ENCODE results near the gene DKC1. TPM values are rescaled to one million over a fixed set of nuclear protein-coding genes. Genes with fewer than 3 reads are reported as not detected.
"Not testable (repeated sequence)": the region's sequence is repeated elsewhere in the genome, so short reads cannot be mapped to it uniquely, and the experiment has no call there.

DKC1 gene
- polyA plus RNA-seq, 2 donors, result 22.3 to 43.0 TPM

- Histone ChIP-seq H3K27ac (ENCODE audit: low read depth in 2 of 2, low read length in 1 of 2) (no peak overlapping the region), H3K36me3 (ENCODE audit: control insufficient read depth in 2 of 2, insufficient read depth in 2 of 2, low read length in 1 of 2) (no peaks in the 10 kb centered on the region), H3K9me3 (ENCODE audit: control insufficient read depth in 2 of 2, insufficient read depth in 1 of 2, low read depth in 1 of 2, low read length in 1 of 2) (no peaks in the 10 kb centered on the region), H3K4me3 (ENCODE audit: low read depth in 1 of 2, low read length in 2 of 2) (no peak overlapping the region), H3K27me3 (ENCODE audit: control insufficient read depth in 1 of 2, insufficient read depth in 2 of 2, low read length in 2 of 2) (no peaks in the 10 kb centered on the region), H3K4me1 (ENCODE audit: control insufficient read depth in 2 of 2, insufficient read depth in 2 of 2, low read length in 1 of 2) (no peaks in the 10 kb centered on the region)
- WGBS, 2 donors, result 74 to 82% methylated on average over 2 of the region's 2 CpGs
These were observed 49.9 kb downstream of the DKC1 start for GRCh38 chrX:154812341-154813101.

GRCh38 chrX:154813801-154814200 lies 51.1 kb downstream of the DKC1 start:
- H3K36me3 ChIP-seq (ENCODE audit: control insufficient read depth in 2 of 2, insufficient read depth in 2 of 2, low read length in 1 of 2), result no peaks in the 10 kb centered on the region
- no peak overlapping the region for H3K4me3 ChIP-seq (ENCODE audit: low read depth in 1 of 2, low read length in 2 of 2)
- WGBS, 2 donors, result 14 to 19% methylated on average over 1 of the region's 1 CpG
- no peaks in the 10 kb centered on the region for H3K27me3 ChIP-seq (ENCODE audit: control insufficient read depth in 1 of 2, insufficient read depth in 2 of 2, low read length in 2 of 2)
- H3K27ac ChIP-seq (ENCODE audit: low read depth in 2 of 2, low read length in 1 of 2), result no peak overlapping the region
- no peaks in the 10 kb centered on the region for H3K9me3 ChIP-seq (ENCODE audit: control insufficient read depth in 2 of 2, insufficient read depth in 1 of 2, low read depth in 1 of 2, low read length in 1 of 2)
- no peaks in the 10 kb centered on the region for H3K4me1 ChIP-seq (ENCODE audit: control insufficient read depth in 2 of 2, insufficient read depth in 2 of 2, low read length in 1 of 2)

GRCh38 chrX:154815274-154815818 lies 52.7 kb downstream of the DKC1 start:
- Histone ChIP-seq H3K27me3 (ENCODE audit: control insufficient read depth in 1 of 2, insufficient read depth in 2 of 2, low read length in 2 of 2) (no peaks in the 10 kb centered on the region), H3K36me3 (ENCODE audit: control insufficient read depth in 2 of 2, insufficient read depth in 2 of 2, low read length in 1 of 2) (no peaks in the 10 kb centered on the region), H3K4me3 (ENCODE audit: low read depth in 1 of 2, low read length in 2 of 2) (no peak overlapping the region), H3K27ac (ENCODE audit: low read depth in 2 of 2, low read length in 1 of 2) (no peak overlapping the region), H3K4me1 (ENCODE audit: control insufficient read depth in 2 of 2, insufficient read depth in 2 of 2, low read length in 1 of 2) (peaks cover 0 to 2% of the 10 kb centered on the region in 2 donors), H3K9me3 (ENCODE audit: control insufficient read depth in 2 of 2, insufficient read depth in 1 of 2, low read depth in 1 of 2, low read length in 1 of 2) (no peaks in the 10 kb centered on the region)
- WGBS, 2 donors, result 71 to 81% methylated on average over 5 of the region's 5 CpGs

GRCh38 chrX:154816326-154816898 lies 53.7 kb downstream of the DKC1 start:
- not testable (repeated sequence) for H3K27ac ChIP-seq (ENCODE audit: low read depth in 2 of 2, low read length in 1 of 2); H3K4me3 ChIP-seq (ENCODE audit: low read depth in 1 of 2, low read length in 2 of 2); H3K36me3 ChIP-seq (ENCODE audit: control insufficient read depth in 2 of 2, insufficient read depth in 2 of 2, low read length in 1 of 2); H3K4me1 ChIP-seq (ENCODE audit: control insufficient read depth in 2 of 2, insufficient read depth in 2 of 2, low read length in 1 of 2); H3K9me3 ChIP-seq (ENCODE audit: control insufficient read depth in 2 of 2, insufficient read depth in 1 of 2, low read depth in 1 of 2, low read length in 1 of 2); H3K27me3 ChIP-seq (ENCODE audit: control insufficient read depth in 1 of 2, insufficient read depth in 2 of 2, low read length in 2 of 2)
- WGBS, 2 donors, result 71 to 79% methylated on average over 4 of the region's 4 CpGs

- not testable (repeated sequence) for H3K36me3 ChIP-seq (ENCODE audit: control insufficient read depth in 2 of 2, insufficient read depth in 2 of 2, low read length in 1 of 2); H3K27ac ChIP-seq (ENCODE audit: low read depth in 2 of 2, low read length in 1 of 2); H3K27me3 ChIP-seq (ENCODE audit: control insufficient read depth in 1 of 2, insufficient read depth in 2 of 2, low read length in 2 of 2); H3K4me1 ChIP-seq (ENCODE audit: control insufficient read depth in 2 of 2, insufficient read depth in 2 of 2, low read length in 1 of 2); H3K4me3 ChIP-seq (ENCODE audit: low read depth in 1 of 2, low read length in 2 of 2); H3K9me3 ChIP-seq (ENCODE audit: control insufficient read depth in 2 of 2, insufficient read depth in 1 of 2, low read depth in 1 of 2, low read length in 1 of 2)
- 94 to 95% methylated on average over 19 of the region's 19 CpGs for WGBS, 2 donors
These were observed 54.5 kb downstream of the DKC1 start for GRCh38 chrX:154817048-154817618.

GRCh38 chrX:154818916-154819770 lies 56.5 kb downstream of the DKC1 start:
- no peaks in the 10 kb centered on the region for H3K27me3 ChIP-seq (ENCODE audit: control insufficient read depth in 1 of 2, insufficient read depth in 2 of 2, low read length in 2 of 2)
- no peaks in the 10 kb centered on the region for H3K9me3 ChIP-seq (ENCODE audit: control insufficient read depth in 2 of 2, insufficient read depth in 1 of 2, low read depth in 1 of 2, low read length in 1 of 2)
- H3K4me1 ChIP-seq (ENCODE audit: control insufficient read depth in 2 of 2, insufficient read depth in 2 of 2, low read length in 1 of 2), result peaks cover 0 to 2% of the 10 kb centered on the region in 2 donors
- no peak overlapping the region for H3K4me3 ChIP-seq (ENCODE audit: low read depth in 1 of 2, low read length in 2 of 2)
- no peaks in the 10 kb centered on the region for H3K36me3 ChIP-seq (ENCODE audit: control insufficient read depth in 2 of 2, insufficient read depth in 2 of 2, low read length in 1 of 2)
- WGBS, 2 donors, result 70 to 78% methylated on average over 11 of the region's 11 CpGs
- H3K27ac ChIP-seq (ENCODE audit: low read depth in 2 of 2, low read length in 1 of 2), result no peak overlapping the region

- no peaks in the 10 kb centered on the region for H3K9me3 ChIP-seq (ENCODE audit: control insufficient read depth in 2 of 2, insufficient read depth in 1 of 2, low read depth in 1 of 2, low read length in 1 of 2)
- peaks cover 0 to 2% of the 10 kb centered on the region in 2 donors for H3K4me1 ChIP-seq (ENCODE audit: control insufficient read depth in 2 of 2, insufficient read depth in 2 of 2, low read length in 1 of 2)
- no peak overlapping the region for H3K27ac ChIP-seq (ENCODE audit: low read depth in 2 of 2, low read length in 1 of 2)
- no peak overlapping the region for H3K4me3 ChIP-seq (ENCODE audit: low read depth in 1 of 2, low read length in 2 of 2)
- H3K36me3 ChIP-seq (ENCODE audit: control insufficient read depth in 2 of 2, insufficient read depth in 2 of 2, low read length in 1 of 2), result no peaks in the 10 kb centered on the region
- H3K27me3 ChIP-seq (ENCODE audit: control insufficient read depth in 1 of 2, insufficient read depth in 2 of 2, low read length in 2 of 2), result no peaks in the 10 kb centered on the region
- WGBS, 2 donors, result 76 to 84% methylated on average over 7 of the region's 7 CpGs
These were observed 57.2 kb downstream of the DKC1 start for GRCh38 chrX:154819771-154820341.

GRCh38 chrX:154821523-154821922 lies 58.9 kb downstream of the DKC1 start:
- no peaks in the 10 kb centered on the region for H3K9me3 ChIP-seq (ENCODE audit: control insufficient read depth in 2 of 2, insufficient read depth in 1 of 2, low read depth in 1 of 2, low read length in 1 of 2)
- H3K36me3 ChIP-seq (ENCODE audit: control insufficient read depth in 2 of 2, insufficient read depth in 2 of 2, low read length in 1 of 2), result no peaks in the 10 kb centered on the region
- no peak overlapping the region for H3K27ac ChIP-seq (ENCODE audit: low read depth in 2 of 2, low read length in 1 of 2)
- no peak overlapping the region for H3K4me3 ChIP-seq (ENCODE audit: low read depth in 1 of 2, low read length in 2 of 2)
- H3K4me1 ChIP-seq (ENCODE audit: control insufficient read depth in 2 of 2, insufficient read depth in 2 of 2, low read length in 1 of 2), result peaks cover 0 to 2% of the 10 kb centered on the region in 2 donors
- H3K27me3 ChIP-seq (ENCODE audit: control insufficient read depth in 1 of 2, insufficient read depth in 2 of 2, low read length in 2 of 2), result no peaks in the 10 kb centered on the region

- 58 to 74% methylated on average over 3 of the region's 3 CpGs for WGBS, 2 donors
- Histone ChIP-seq H3K4me3 (ENCODE audit: low read depth in 1 of 2, low read length in 2 of 2) (no peak overlapping the region), H3K27ac (ENCODE audit: low read depth in 2 of 2, low read length in 1 of 2) (no peak overlapping the region), H3K4me1 (ENCODE audit: control insufficient read depth in 2 of 2, insufficient read depth in 2 of 2, low read length in 1 of 2) (peaks cover 0 to 2% of the 10 kb centered on the region in 2 donors), H3K27me3 (ENCODE audit: control insufficient read depth in 1 of 2, insufficient read depth in 2 of 2, low read length in 2 of 2) (no peaks in the 10 kb centered on the region), H3K9me3 (ENCODE audit: control insufficient read depth in 2 of 2, insufficient read depth in 1 of 2, low read depth in 1 of 2, low read length in 1 of 2) (no peaks in the 10 kb centered on the region), H3K36me3 (ENCODE audit: control insufficient read depth in 2 of 2, insufficient read depth in 2 of 2, low read length in 1 of 2) (no peaks in the 10 kb centered on the region)
These were observed 59.4 kb downstream of the DKC1 start for GRCh38 chrX:154822029-154822428.
